Activated naive CD8-positive, alpha-beta T cell (primary cell): ENCODE data around the gene PI4KB.
A peak's percentile ranks its signal among the peaks of the same experiment; 100 is the strongest.

Source experiments
- H3K27ac Mint-ChIP-seq: one replicate; pipeline ENCODE4 v1.8.0; 2021; ENCODE audit warnings: mixed read lengths
- H3K27me3 Mint-ChIP-seq: one replicate; pipeline ENCODE4 v1.8.0; 2021; ENCODE audit warnings: mixed read lengths
- H3K36me3 Mint-ChIP-seq: one replicate; pipeline ENCODE4 v1.8.0; 2021; ENCODE audit warnings: mixed read lengths
- H3K4me1 Mint-ChIP-seq: one replicate; pipeline ENCODE4 v1.8.0; 2021; ENCODE audit warnings: low read depth, mixed read lengths
- H3K4me3 Mint-ChIP-seq: one replicate; pipeline ENCODE4 v1.8.0; 2021; ENCODE audit warnings: mild to moderate bottlenecking, mixed read lengths
- H3K9me3 Mint-ChIP-seq: one replicate; pipeline ENCODE4 v1.8.0; 2021; ENCODE audit warnings: low read depth, mixed read lengths

PI4KB gene

DNA sequence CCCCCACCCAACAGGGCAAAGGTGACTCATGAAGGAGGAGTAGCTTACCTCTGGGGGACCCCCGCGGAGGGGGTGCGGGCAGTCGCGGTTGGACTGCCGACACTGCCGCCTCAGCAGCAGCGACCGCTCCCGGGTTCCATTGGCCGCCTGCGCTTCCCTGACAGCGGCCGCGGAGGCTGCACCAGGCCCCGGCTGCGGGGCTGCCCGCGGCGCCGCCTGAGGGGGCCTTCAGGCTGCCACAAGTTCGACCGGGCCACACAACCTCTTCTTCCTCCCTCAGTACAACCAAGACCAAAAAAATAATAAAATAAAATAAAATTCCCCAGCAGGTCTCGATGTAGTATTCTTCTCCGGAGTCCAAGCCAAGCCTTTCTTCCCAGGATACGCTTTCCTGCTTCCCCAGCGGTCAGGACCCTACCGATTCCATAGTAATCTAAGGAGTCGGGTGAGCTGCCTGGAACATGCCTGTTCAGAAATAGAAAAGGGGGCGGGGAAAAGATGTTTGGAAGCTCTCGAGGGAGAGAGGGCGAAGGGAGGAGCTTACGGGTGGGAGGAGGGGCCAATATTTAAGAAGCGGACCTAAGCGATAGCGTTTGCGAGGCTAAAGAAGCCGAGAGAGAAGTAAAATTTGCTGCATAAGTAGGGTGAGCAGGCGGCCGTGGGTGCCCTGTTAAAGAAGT lies at the start of gene PI4KB:
PI4KB (minus strand) TSS at position 194 of the 680 bp plus-strand sequence. CDS start 10,935 bp downstream, outside the sequence.
- Mint-ChIP-seq H3K27ac (peak within 1 kb of the TSS; percentile 98), H3K27me3 (no peaks in the 10 kb centered on the region), H3K4me1 (peaks cover 37% of the 10 kb centered on the region), H3K36me3 (peaks cover 2% of the 10 kb centered on the region), H3K4me3 (peak within 1 kb of the TSS; percentile 99), H3K9me3 (no peaks in the 10 kb centered on the region)

DNA sequence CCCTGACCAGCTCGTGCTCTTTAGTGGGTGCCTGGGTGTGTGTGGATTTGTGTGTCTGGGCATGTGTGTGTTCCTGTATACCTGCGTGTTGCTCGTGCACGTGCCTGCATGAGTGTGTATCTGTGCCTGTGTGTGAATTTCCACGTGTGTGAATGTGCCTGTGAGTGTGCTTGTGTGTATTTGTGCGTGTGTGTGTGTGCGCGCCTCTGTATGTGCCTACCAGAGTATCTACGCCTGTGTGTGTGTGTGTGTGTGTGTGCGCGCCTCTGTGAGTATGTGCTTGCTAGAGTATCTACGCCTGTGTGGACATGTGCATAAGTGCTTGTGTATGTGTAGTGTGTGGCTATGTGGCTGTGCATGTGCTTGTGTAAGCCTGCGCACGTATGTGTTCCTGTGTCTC lies 46.0 kb upstream of the PI4KB start:
- no peak overlapping the region for H3K27ac Mint-ChIP-seq
- no peaks in the 10 kb centered on the region for H3K36me3 Mint-ChIP-seq
- H3K9me3 Mint-ChIP-seq, result no peaks in the 10 kb centered on the region
- no peaks in the 10 kb centered on the region for H3K27me3 Mint-ChIP-seq
- H3K4me3 Mint-ChIP-seq, result no peak overlapping the region
- no peaks in the 10 kb centered on the region for H3K4me1 Mint-ChIP-seq

DNA sequence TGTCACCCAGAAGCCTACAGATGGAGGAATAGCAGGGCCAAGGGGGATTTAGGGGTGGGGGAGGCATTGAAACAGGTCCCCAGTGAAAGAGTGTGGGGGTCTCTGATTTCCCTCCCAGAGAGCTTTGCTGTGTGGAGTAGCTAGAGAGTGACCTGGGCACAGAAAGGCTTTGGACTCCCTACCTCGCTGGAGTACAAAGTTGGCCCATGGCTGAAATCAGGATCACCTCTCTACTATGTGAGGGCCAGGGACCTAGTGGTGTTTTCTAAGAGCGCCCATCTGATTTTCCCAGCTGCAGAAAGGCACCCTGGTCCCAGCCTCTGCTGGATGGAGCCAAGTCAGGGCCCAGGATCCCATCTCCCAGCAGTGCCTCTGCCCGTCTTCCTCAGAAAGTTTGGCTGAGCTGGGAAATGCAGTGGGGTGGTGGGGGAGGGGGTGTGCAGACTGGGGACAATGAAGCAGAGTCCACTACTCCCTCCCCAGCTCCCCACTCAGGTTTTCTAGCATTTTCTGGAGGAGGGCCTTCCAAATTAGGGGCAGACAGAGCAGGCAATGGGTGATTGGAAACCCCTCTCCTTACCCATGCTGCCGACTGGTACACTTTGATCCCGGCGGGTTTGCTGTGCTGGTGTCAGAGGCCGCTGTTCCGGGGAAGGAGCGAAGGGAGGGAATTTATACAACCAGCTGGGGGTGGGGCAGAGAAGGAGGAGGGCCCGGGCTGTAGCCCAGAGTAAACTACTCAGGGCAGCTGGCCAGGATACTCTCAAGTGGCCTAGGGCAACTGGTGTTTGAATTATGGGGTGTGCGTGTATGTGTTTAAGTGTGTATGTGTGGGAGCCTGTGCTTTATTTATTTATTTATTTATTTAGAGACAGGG lies 45.1 kb upstream of the PI4KB start, which contains the start of gene SELENBP1:
SELENBP1 (minus strand) TSS at position 648 of the 877 bp plus-strand sequence; CDS start at position 584, 64 bp downstream.
- Mint-ChIP-seq H3K36me3 (no peaks in the 10 kb centered on the region), H3K4me3 (no peak within 1 kb of the TSS), H3K27ac (no peak within 1 kb of the TSS), H3K4me1 (no peaks in the 10 kb centered on the region), H3K27me3 (no peaks in the 10 kb centered on the region), H3K9me3 (no peaks in the 10 kb centered on the region)

DNA sequence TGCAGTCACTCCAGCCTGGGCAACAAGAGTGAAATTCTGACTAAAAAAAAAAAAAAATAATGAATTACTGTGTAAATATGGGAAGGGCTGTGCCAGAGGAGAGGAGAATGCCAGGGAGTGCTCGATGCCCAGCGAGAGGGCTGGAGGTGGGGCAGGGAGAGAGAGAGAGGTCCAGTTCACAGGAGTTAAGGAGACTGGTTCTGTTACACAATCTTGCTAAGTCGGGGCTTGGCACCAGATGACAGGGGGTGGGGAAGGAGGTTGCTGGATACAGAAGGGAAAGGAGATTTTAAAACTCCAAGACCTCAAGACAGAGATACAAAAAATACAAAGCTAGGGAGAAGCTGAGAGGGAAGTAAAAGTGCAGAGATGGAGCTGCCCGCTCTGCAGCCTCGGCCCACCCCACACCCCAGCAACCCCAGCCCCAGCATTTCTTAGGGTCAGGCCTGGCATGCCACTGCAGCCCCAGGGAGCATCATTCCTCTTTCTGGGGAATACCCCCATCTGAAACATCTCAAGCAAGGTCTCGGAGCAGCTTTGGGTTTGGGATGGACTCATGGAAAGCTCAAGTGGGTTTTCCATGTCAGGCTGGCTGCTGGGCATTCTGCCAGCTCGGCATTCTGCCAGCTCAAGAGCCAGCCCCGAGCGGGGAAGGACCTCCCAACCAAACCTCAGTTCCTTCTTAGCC lies 44.3 kb upstream of the PI4KB start:
- H3K27me3 Mint-ChIP-seq, result no peaks in the 10 kb centered on the region
- H3K36me3 Mint-ChIP-seq, result no peaks in the 10 kb centered on the region
- no peak overlapping the region for H3K4me3 Mint-ChIP-seq
- no peak overlapping the region for H3K27ac Mint-ChIP-seq
- H3K4me1 Mint-ChIP-seq, result no peaks in the 10 kb centered on the region
- H3K9me3 Mint-ChIP-seq, result no peaks in the 10 kb centered on the region

DNA sequence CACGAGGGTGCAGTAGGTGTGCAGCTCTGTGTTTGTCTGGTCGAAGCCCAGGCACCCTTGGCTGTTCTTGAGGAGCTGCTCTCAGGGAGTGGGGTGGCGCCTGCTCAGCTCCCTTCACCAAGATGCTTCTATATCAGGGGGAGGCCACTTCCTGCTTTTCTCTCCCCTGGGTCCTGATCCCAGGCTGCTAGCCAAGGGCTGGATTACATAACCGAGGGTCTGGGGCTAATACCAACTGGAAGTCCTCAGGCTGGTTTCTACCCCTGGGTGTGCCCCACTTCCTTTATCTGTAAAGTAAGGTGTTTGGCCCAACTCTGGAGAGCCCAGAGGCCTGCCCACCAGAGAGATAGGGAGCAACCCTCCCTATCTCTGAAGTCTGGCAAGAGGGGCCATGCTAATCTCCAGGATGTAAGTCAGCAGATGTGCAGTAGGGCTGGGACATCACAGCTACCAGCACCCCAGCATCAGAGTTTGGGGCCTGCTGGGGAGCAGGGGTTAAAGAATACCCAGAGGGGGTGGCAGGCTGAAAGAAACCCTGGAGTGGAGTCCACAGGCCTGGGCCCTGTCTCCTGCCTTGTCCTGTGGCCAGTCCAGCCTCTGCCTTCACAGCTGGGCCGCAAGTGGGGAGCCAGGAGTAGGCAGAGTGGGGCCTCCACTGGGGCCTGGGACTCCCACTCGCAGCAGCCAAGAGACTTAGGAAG lies 43.1 kb upstream of the PI4KB start:
- Mint-ChIP-seq H3K4me3 (no peak overlapping the region), H3K27ac (no peak overlapping the region), H3K4me1 (no peaks in the 10 kb centered on the region), H3K9me3 (no peaks in the 10 kb centered on the region), H3K27me3 (no peaks in the 10 kb centered on the region), H3K36me3 (no peaks in the 10 kb centered on the region)

DNA sequence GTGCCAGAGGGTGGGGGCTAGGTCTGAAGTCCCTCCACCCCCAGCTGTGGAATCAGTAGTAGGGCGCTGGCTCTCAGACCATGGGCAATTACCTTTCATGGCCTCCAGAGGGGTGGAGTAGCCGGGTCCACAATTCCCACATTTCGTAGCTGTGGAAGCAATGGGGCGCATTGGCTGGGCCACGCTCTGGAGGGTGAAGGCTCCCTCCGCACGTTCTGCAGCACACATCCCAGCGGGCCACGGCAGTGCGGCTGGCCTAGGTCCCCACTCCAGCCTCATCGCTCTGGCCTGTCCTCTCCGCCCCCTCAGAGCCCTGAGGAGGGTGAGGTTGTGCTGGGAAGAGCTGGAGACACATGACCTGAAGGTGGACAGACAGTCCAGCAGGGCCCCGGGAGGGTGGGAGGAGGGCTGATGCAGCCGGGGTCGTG lies 42.4 kb upstream of the PI4KB start:
- no peak overlapping the region for H3K4me3 Mint-ChIP-seq
- no peaks in the 10 kb centered on the region for H3K27me3 Mint-ChIP-seq
- no peaks in the 10 kb centered on the region for H3K9me3 Mint-ChIP-seq
- H3K36me3 Mint-ChIP-seq, result no peaks in the 10 kb centered on the region
- no peaks in the 10 kb centered on the region for H3K4me1 Mint-ChIP-seq
- no peak overlapping the region for H3K27ac Mint-ChIP-seq

DNA sequence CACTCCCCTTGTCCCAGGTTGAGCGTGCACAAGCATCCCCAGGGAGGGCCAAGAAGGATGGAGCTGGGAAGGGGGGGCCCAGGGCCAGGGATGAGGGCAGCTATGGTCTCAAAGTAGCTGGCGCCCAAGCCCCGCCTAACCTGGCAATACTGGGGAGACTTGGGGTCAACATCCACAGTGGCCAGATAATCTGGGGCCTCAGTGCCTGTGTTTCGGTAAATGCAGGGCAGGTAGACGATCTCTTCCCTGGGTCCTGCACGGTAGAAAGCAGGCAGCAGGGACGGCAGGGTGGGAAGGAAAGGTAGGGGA lies 42.0 kb upstream of the PI4KB start:
- Mint-ChIP-seq H3K36me3 (no peaks in the 10 kb centered on the region), H3K4me1 (no peaks in the 10 kb centered on the region), H3K27me3 (no peaks in the 10 kb centered on the region), H3K27ac (no peak overlapping the region), H3K9me3 (no peaks in the 10 kb centered on the region), H3K4me3 (no peak overlapping the region)

DNA sequence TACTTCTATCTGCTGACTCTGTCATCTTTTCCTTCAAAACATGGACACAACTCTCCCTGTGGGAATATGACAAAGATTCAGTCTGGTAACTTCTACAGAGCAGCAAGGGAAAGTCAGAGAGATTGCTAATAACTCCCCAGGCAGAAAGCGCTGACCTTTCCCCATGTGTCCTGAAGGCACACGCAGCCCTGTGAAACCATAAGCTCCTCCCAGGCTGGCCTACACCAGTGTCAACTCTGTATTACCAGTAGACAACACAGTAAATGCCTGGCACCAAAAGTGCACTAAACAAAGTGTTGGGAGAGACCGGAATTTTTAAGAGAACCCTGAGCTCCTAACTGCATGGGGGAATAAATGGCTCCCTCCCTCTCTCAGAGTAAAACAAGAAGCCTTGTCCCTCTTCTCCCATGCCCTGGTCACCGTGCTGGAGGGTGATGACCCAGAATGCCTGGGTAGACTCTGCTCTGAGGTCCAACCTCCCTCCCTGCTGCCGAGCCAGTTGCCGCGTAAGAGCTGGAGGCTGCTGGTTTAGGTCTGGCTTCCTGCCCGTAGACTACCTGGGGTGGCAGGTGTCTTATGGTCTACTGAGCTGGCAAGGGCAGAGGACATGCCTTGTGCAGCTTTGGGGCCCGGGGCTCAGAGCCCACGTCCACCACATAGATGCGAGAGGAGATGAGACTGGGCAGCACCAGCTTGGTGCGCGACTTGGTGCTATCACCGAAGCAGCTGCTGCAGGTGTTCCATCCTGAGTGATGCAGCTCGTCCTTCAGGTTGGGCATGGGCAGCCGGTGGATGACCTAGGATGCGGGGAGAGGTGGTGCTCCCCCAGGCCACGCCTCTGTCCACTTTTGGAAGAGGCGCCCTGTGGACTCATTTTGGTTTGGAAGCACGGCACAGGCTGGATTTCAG lies 41.4 kb upstream of the PI4KB start:
- no peaks in the 10 kb centered on the region for H3K4me1 Mint-ChIP-seq
- no peaks in the 10 kb centered on the region for H3K9me3 Mint-ChIP-seq
- H3K36me3 Mint-ChIP-seq, result no peaks in the 10 kb centered on the region
- no peaks in the 10 kb centered on the region for H3K27me3 Mint-ChIP-seq
- no peak overlapping the region for H3K27ac Mint-ChIP-seq
- H3K4me3 Mint-ChIP-seq, result no peak overlapping the region

DNA sequence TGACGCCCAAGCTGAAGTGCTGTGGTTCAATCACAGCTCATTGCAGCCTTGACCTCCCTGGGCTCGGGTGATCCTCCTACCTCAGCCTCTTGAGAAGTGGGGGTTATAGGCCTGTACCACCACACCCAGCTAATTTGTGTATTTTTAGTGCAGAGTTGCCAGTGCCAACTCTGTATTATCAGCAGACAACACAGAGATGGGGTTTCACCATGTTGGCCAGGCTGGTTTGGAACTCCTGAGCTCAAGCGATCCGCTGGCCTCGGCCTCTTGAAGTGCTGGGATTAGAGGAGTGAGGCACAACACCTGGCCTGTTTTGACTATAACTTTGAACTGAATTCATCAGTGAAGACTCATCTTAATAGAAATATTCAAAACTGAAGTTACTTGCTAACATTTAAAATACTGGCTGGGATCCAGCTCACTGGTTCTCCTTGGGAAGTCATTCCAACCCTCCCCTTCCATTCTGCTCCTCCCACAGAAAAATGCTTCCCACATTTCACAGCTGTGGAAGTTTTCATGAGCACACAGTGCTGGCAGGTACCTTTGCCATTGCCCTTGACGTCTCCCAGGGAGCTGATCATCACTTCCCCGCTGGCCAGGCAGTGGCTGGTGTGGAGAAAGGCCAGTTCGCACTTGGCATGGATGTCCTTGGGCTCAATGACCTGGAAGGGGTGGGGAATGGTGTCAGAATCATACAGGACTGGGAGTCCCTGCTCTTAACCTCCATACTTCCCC lies 40.6 kb upstream of the PI4KB start:
- Mint-ChIP-seq H3K9me3 (no peaks in the 10 kb centered on the region), H3K27ac (no peak overlapping the region), H3K4me3 (no peak overlapping the region), H3K36me3 (no peaks in the 10 kb centered on the region), H3K27me3 (no peaks in the 10 kb centered on the region), H3K4me1 (no peaks in the 10 kb centered on the region)

DNA sequence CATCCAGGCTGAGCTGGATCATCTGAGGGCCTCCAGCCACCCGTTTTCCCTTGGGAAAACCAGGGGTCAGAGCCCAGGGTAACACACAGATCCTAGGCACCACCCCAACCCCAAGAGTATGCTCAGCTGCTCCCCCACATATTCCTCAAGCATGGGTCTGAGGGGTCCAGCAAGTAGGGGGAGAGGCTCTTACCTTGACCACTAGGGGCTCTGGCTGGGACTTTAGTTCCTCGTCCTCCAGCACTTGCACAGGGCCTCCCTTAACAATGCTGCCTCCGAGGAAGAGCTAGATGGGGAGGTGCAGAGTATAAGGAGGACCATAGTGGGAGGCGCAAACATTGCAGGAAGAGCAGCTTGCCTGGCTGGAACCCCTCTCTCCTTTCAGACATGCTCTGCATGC lies 37.8 kb upstream of the PI4KB start:
- H3K4me1 Mint-ChIP-seq, result no peaks in the 10 kb centered on the region
- no peak overlapping the region for H3K4me3 Mint-ChIP-seq
- peaks cover 2% of the 10 kb centered on the region for H3K36me3 Mint-ChIP-seq
- H3K27ac Mint-ChIP-seq, result no peak overlapping the region
- H3K27me3 Mint-ChIP-seq, result no peaks in the 10 kb centered on the region
- H3K9me3 Mint-ChIP-seq, result no peaks in the 10 kb centered on the region

DNA sequence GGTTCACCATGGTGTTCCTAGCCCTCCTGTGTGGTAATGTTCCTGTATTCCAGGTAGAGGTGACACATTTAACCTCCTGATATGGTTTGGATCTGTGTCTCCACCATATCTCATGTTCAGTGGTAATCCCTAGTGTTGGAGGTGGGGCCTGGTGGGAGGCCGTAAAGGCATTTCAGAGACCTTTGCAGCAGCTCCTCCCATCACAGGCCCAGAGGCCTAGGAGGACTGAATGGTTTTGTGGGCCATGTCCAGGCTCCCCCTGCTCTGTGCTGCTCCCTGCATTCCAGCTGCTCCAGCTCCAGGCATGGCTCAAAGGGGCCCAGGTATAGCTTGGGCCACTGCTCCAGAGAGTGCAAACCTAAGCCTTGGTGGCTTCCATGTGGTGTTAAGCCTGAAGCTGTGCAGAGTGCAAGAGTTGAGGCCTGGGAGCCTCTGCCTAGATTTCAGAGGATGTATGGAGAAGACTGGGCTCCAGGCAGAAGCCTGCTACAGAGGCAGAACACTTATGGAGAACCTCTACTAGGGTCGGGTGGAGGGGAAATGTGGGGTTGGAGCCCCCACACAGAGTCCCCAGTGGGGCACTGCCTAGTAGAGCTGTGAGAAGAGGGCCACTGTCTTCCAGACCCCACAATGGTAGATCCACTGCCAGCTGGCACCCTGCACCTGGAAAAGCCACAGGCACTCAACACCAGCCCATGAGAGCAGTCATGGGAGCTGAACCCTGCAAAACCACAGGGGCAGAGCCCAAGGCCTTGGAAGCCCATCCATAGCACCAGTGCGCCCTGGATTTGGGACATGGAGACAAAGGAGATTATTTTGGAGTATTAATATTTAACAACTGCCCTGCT lies 35.3 kb upstream of the PI4KB start:
- no peaks in the 10 kb centered on the region for H3K27me3 Mint-ChIP-seq

DNA sequence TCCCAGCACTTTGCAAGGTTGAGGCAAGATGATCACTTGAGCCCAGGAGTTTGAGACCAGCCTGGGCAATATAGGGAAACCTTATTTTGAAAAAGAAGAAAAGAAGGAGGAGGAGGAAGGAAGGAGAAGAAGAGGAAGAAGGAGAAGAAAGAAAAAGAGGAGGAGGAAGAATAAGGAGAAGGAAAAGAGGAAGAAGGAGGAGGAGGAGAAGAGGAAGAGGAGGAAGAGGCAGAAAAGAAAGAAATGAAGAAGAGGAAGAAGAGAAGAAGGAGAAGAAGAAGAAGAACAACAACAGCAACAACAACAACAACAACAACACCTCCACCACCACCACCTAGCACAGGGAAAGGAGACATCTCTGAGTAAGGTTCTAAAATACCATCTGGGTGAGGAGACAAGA lies 34.7 kb upstream of the PI4KB start:
- no peaks in the 10 kb centered on the region for H3K9me3 Mint-ChIP-seq
- H3K27me3 Mint-ChIP-seq, result no peaks in the 10 kb centered on the region
- no peak overlapping the region for H3K4me3 Mint-ChIP-seq
- no peaks in the 10 kb centered on the region for H3K4me1 Mint-ChIP-seq
- H3K27ac Mint-ChIP-seq, result no peak overlapping the region
- H3K36me3 Mint-ChIP-seq, result peaks cover 2% of the 10 kb centered on the region

More for the DNA sequence above, 35.3 kb upstream of the PI4KB start:
- H3K36me3 Mint-ChIP-seq, result peaks cover 2% of the 10 kb centered on the region
- no peaks in the 10 kb centered on the region for H3K4me1 Mint-ChIP-seq
- H3K4me3 Mint-ChIP-seq, result no peak overlapping the region
- H3K9me3 Mint-ChIP-seq, result no peaks in the 10 kb centered on the region
- no peak overlapping the region for H3K27ac Mint-ChIP-seq

DNA sequence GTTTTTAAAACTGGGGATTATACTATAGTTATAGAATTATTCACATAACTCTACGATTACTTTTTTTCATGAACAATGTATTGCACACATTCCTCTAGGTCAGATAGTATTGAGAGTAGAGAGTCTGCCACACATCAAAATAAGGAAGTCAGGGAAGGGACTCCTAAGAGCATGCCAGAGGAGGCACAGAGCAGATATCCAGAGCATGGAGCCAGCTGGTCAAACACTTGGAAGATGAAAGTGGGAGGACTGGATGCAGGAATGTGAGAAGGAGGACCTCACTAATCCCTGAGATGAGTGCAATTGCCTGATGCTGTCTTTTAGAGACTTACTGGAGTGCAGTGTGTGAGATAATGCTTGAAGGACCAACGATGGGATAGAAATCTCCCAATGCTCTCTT lies 29.5 kb upstream of the PI4KB start:
- no peak overlapping the region for H3K4me3 Mint-ChIP-seq
- H3K4me1 Mint-ChIP-seq, result no peaks in the 10 kb centered on the region
- no peak overlapping the region for H3K27ac Mint-ChIP-seq
- H3K27me3 Mint-ChIP-seq, result no peaks in the 10 kb centered on the region
- no peaks in the 10 kb centered on the region for H3K9me3 Mint-ChIP-seq
- peaks cover 2% of the 10 kb centered on the region for H3K36me3 Mint-ChIP-seq
